AG04450 (cell line): ENCODE measurements around the gene C9. TPM values are rescaled to one million over a fixed set of nuclear protein-coding genes. Genes with fewer than 3 reads are reported as not detected.

Source experiments
- CTCF ChIA-PET: fragments of 300-600, 350-600 bp; formaldehyde crosslinking; extraction: SDS; loops from one replicate; lab custom pipeline; 2022; ENCODE audit warnings: antibody characterized with exemption, inconsistent platforms; lab: Charles Lee
- POLR2A ChIA-PET: fragments of 350-600 bp; formaldehyde crosslinking; extraction: SDS; loops from one replicate; lab custom pipeline; 2021; ENCODE audit warnings: antibody characterized with exemption, inconsistent platforms; lab: Yijun Ruan, JAX
- DNase-seq: peaks from one replicate; pipeline ENCODE4 v3.0.0-alpha.2; 2011; ENCODE audit warnings: low read depth, low spot score
- H3K27ac ChIP-seq: one replicate; pipeline ENCODE4 v1.5.1; 2012; ENCODE audit warnings: low read depth, low read length, control low read depth
- H3K27me3 ChIP-seq: one replicate; pipeline ENCODE4 v1.6.0; 2012; ENCODE audit warnings: low read length; ENCODE audit not compliant: control insufficient read depth, insufficient read depth
- H3K4me3 ChIP-seq: 2 replicates; pipeline ENCODE4 v1.5.1; 2011; ENCODE audit warnings: mild to moderate bottlenecking, low read depth, low read length, control low read depth
- H3K9me3 ChIP-seq: 2 replicates; pipeline ENCODE4 v1.5.1; 2012; ENCODE audit warnings: low read length; ENCODE audit not compliant: control insufficient read depth, insufficient read depth
- polyA plus RNA-seq: library from polyadenylated mRNA; depleted of rRNA; stranded (reverse); fragments of >200 nt; gene quantifications from 2 replicates; pipeline ENCODE4 v1.2.3, GENCODE V29; 2011
- TF ChIP-seq, protein P1 (sequence below): IDR thresholded peaks from 2 replicates; pipeline ENCODE4 v1.5.1; 2011; ENCODE audit warnings: low read depth, low read length, control low read depth, inconsistent platforms

The C9 gene
- polyA plus RNA-seq, 1 experiment = not detected

DNA sequence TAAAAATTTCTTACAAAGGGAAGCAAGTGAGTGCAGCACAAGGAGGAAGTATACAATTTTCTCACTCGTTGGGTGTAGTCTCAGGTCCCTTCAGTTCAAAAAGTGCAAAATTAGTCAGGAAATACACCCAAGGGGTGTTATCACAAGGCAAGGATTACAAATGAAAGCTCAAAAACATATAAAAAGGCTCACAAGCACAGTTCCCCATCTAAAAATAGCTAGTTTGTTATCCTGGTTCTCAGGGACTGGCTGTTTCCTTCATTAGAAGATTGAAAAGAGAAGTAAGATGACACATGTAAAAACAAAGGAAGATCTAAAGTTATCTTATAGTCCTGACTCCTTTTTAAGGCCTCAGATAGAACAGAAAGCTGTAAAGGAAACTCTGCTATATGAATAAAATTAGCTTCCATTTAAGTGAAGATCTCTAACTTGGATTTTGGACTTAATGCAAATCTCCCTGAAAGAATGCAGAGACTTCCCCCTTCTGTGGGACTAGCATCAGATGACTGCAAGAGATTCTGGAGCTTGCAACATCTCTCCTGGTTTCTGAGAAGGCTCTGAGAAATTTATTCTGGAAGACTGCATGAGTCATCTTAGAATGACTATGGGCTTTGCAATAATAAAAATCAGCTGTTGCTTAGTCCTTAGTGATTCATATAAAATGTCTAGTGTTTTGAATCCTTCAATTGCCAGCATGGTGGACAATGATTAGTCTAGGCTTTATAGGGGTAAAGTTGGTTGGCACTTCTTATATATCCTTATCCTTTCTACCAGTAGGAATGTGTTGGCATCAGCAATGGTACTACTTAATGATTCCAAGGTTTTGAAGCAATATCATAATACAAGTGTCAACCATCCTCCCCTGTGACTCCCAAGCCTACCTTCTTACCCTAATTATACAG is 35.1 kb upstream of the C9 start:
- TF ChIP-seq, protein P1, sequence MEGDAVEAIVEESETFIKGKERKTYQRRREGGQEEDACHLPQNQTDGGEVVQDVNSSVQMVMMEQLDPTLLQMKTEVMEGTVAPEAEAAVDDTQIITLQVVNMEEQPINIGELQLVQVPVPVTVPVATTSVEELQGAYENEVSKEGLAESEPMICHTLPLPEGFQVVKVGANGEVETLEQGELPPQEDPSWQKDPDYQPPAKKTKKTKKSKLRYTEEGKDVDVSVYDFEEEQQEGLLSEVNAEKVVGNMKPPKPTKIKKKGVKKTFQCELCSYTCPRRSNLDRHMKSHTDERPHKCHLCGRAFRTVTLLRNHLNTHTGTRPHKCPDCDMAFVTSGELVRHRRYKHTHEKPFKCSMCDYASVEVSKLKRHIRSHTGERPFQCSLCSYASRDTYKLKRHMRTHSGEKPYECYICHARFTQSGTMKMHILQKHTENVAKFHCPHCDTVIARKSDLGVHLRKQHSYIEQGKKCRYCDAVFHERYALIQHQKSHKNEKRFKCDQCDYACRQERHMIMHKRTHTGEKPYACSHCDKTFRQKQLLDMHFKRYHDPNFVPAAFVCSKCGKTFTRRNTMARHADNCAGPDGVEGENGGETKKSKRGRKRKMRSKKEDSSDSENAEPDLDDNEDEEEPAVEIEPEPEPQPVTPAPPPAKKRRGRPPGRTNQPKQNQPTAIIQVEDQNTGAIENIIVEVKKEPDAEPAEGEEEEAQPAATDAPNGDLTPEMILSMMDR = no peak
- DNase-seq = peak; percentile 93
- Histone ChIP-seq H3K27me3 (no peaks in the 10 kb centered on the region), H3K9me3 (no peaks in the 10 kb centered on the region), H3K27ac (peak overlapping the region; percentile 92), H3K4me3 (no peak overlapping the region)
- ChIA-PET CTCF (interaction anchor here (0.5 to 7.5 kb wide), 8 partner anchors 16 to 792 kb away, joined by 3 to 44 read pairs (median 4); partner anchors contain the start of gene DAB2), POLR2A (interaction anchor here (0.6 to 1.9 kb wide), 9 partner anchors 9 to 251 kb away, joined by 3 to 26 read pairs (median 6); partner anchors contain the start of gene DAB2)

DNA sequence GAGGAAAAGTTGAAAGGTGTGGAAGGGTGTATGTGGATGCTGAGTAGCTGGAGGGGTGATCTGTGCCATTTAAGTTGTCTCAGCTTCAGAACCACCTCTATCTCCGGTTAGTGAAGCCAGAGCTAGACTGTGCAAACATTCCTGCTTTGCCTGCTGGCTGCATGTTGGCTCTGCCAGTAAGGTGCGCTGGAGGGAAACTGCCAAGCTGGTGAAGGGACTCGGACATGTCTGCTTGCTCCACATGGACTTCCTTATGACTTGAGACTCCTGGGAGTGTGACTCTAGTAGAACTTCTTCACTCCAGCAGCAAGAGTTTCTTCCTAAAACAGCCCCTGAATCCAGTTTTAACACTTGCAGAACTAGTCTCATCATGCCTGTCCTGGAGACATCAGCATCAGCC is 32.5 kb upstream of the C9 start:
- Histone ChIP-seq H3K4me3 (no peak overlapping the region), H3K27me3 (no peaks in the 10 kb centered on the region), H3K27ac (peak overlapping the region; percentile 23), H3K9me3 (no peaks in the 10 kb centered on the region)
- ChIA-PET POLR2A (interaction anchor here (3.9 kb wide), 1 partner anchor 28 kb away, joined by 37 read pairs; the partner anchor contains the start of gene DAB2), CTCF (interaction anchor here (0.5 to 7.5 kb wide), 3 partner anchors 20 to 151 kb away, joined by 4 to 44 read pairs (median 37); no protein-coding TSS in a partner anchor)
- TF ChIP-seq, protein P1 = no peak
- DNase-seq = no peak

DNA sequence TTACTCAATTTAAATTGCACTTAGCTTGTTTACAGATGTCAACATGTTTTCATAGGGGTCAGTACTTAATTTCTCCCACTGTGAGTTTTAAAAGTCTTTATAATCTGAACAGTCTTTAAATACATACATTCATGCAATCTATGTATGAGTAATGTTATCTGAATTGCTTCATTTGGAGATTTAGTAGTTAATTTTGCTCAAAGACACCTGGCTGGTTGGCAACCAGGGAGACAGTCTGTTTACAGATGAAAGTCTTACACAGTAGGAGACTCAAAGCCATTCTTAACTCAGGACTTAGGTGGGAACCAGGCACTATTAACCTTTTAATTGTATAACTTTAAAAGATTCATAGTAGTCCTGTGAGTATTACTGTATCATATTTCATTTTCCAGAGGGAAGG is 31.2 kb upstream of the C9 start:
- DNase-seq = no peak
- Histone ChIP-seq H3K27ac (peak overlapping the region; percentile 78), H3K9me3 (no peaks in the 10 kb centered on the region), H3K4me3 (no peak overlapping the region), H3K27me3 (no peaks in the 10 kb centered on the region)
- CTCF ChIA-PET = interaction anchor here (2.0 to 7.5 kb wide), 4 partner anchors 19 to 175 kb away, joined by 4 to 44 read pairs (median 22); partner anchors contain the start of gene DAB2
- POLR2A ChIA-PET = interaction anchor here (0.6 to 3.9 kb wide), 3 partner anchors 16 to 758 kb away, joined by 3 to 37 read pairs (median 3); partner anchors contain the start of gene DAB2
- TF ChIP-seq, protein P1 = no peak

DNA sequence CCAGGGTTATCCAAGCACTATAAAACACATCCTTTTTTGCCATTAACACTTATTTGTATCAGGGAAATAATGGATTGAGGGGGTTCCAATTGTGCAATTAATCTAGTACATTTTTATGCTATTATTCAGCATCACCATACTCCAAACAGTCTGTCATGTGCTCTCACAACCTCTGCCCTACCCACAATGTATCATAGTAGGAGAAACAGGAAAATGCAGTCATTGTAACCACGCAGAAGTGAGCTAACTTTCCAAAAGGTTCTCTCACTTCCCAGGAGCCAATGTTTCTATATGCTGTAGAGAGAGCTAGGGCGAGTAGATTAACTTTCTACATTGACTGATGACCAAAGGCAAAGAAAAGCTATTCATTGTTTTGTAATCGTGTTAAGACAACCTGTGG is 30.7 kb upstream of the C9 start:
- TF ChIP-seq, protein P1 = no peak
- no peak for DNase-seq
- no peaks in the 10 kb centered on the region for H3K27me3 ChIP-seq
- POLR2A ChIA-PET = interaction anchor here (0.9 to 3.9 kb wide), 2 partner anchors 16 to 30 kb away, joined by 3 to 37 read pairs; partner anchors contain the start of gene DAB2
- no peaks in the 10 kb centered on the region for H3K9me3 ChIP-seq
- peak overlapping the region; percentile 78 for H3K27ac ChIP-seq
- CTCF ChIA-PET = interaction anchor here (2.0 to 7.5 kb wide), 4 partner anchors 18 to 176 kb away, joined by 4 to 44 read pairs (median 22); partner anchors contain the start of gene DAB2
- no peak overlapping the region for H3K4me3 ChIP-seq
